IMR-90 (cell line): Measurements from ENCODE around the gene PCDHGA6.

Experiments used
- CEBPB ChIP-seq: IDR thresholded peaks from 2 replicates; pipeline ENCODE4 v1.6.1; 2012; ENCODE audit warnings: low read depth, low read length, improper control_type of control experiment
- CTCF ChIP-seq: conservative IDR thresholded peaks from 2 replicates; pipeline ENCODE4 v1.5.1; 2012; ENCODE audit warnings: mild to moderate bottlenecking, low read depth, low read length, improper control_type of control experiment
- ELK1 ChIP-seq: fragments of 150-350 bp; IDR thresholded peaks from 2 replicates; pipeline ENCODE4 v1.6.1; 2016; ENCODE audit warnings: low read depth, mild to moderate bottlenecking, low read length, moderate library complexity, borderline replicate concordance
- FOS ChIP-seq: fragments of 150-350 bp; IDR thresholded peaks from 2 replicates; pipeline ENCODE4 v1.6.1; 2016; ENCODE audit warnings: low read depth, low read length
- POLR2A ChIP-seq: IDR thresholded peaks from 2 replicates; pipeline ENCODE4 v1.6.1; 2012; ENCODE audit warnings: mild to moderate bottlenecking, low read depth, low read length
- RAD21 ChIP-seq: IDR thresholded peaks from 2 replicates; pipeline ENCODE4 v1.6.1; 2012; ENCODE audit warnings: low read length, improper control_type of control experiment
- SMC3 ChIP-seq: fragments of 150-350 bp; IDR thresholded peaks from 2 replicates; pipeline ENCODE4 v1.6.1; 2016; ENCODE audit warnings: low read depth, mild to moderate bottlenecking, antibody characterized with exemption, low read length, moderate library complexity

GRCh38 chr5:141354900-141355469, 18.7 kb upstream of the PCDHGA6 start, which contains the start of gene PCDHGA4:
- peak; percentile 63 for TF ChIP-seq CTCF
- no peak for TF ChIP-seq CEBPB
- TF ChIP-seq RAD21 = peak; percentile 36
- no peak for TF ChIP-seq POLR2A
- TF ChIP-seq ELK1 = no peak
- TF ChIP-seq SMC3 = no peak
- no peak for TF ChIP-seq FOS
